Measurements from ENCODE around the gene ORC3. TPM values are rescaled to one million over a fixed set of nuclear protein-coding genes. Genes with fewer than 3 reads are reported as not detected.

The ORC3 gene
- total RNA-seq, 3 donors from 2014 or later = 22.6 to 32.6 (median 26.6) TPM

GRCh38 chr6:87633851-87634250 is 43.9 kb downstream of the ORC3 start:
- H3K4me3 ChIP-seq = no peak overlapping the region
- no peaks in the 10 kb centered on the region for H3K27me3 ChIP-seq
- H3K4me1 ChIP-seq = no peaks in the 10 kb centered on the region
- no peak for TF ChIP-seq POLR2A (IDR thresholded peaks at IDR 0.05)
- TF ChIP-seq CTCF (IDR thresholded peaks at IDR 0.05) = no peak
- no peak for TF ChIP-seq POLR2AphosphoS5 (IDR thresholded peaks at IDR 0.05)
- intact Hi-C loops (cut with DNase I; ENCODE audit: low total_unique reads) = no loop called here
- H3K9me3 ChIP-seq = no peaks in the 10 kb centered on the region
- no peak for DNase-seq (ENCODE audit: low spot score in 2 of 2)
- H3K27ac ChIP-seq = no peak overlapping the region
- H3K36me3 ChIP-seq = no peaks in the 10 kb centered on the region

DNA sequence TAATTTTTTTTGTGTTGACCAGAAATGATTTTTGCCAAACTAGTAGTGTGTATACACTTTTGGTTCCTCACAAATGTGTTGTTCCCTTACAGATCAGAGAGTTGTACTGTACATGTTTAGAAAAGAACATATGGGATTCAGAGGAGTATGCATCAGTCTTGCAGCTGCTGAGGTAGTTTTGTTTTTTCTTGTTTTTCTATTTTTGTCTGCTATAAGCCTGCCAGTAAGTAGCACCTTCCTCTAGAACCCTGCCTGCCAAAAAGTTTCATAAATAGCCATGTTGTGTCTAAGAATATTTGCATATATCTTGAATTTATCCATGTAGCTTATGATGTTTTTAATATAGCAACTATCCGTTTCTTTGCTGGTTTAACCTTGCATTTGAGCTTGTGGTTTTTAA is 46.4 kb downstream of the ORC3 start:
- Histone ChIP-seq H3K9me3 (no peaks in the 10 kb centered on the region), H3K27me3 (no peaks in the 10 kb centered on the region), H3K36me3 (no peaks in the 10 kb centered on the region), H3K4me1 (no peaks in the 10 kb centered on the region), H3K4me3 (no peak overlapping the region), H3K27ac (no peak overlapping the region)
- intact Hi-C loops (cut with DNase I; ENCODE audit: low total_unique reads) = no loop called here
- no peak for TF ChIP-seq POLR2AphosphoS5 (IDR thresholded peaks at IDR 0.05)
- no peak for TF ChIP-seq CTCF (IDR thresholded peaks at IDR 0.05)
- no peak for DNase-seq (ENCODE audit: low spot score in 2 of 2)

DNA sequence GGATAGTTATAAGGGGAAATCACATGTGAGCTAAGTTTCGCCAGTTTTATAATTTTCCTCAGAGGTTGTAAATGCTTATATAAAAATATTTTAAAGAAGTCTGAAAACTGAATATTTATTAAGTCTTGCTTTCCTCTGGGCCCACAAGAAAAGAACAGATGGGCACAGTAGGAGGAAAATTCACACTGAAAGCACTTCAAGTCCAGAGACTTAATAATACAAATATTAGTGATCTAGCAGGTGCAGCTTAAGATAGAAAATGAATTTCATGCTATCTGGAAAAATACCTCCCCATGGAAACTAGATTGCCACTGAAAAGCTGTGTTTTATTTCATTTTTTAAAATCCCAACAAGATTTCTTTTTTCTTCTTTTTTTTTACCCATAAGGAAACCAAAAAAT is 47.2 kb downstream of the ORC3 start:
- no peaks in the 10 kb centered on the region for H3K4me1 ChIP-seq
- intact Hi-C loops (cut with DNase I; ENCODE audit: low total_unique reads) = no loop called here
- TF ChIP-seq POLR2A (IDR thresholded peaks at IDR 0.05) (no peak), CTCF (IDR thresholded peaks at IDR 0.05) (no peak), POLR2AphosphoS5 (IDR thresholded peaks at IDR 0.05) (no peak)
- H3K9me3 ChIP-seq = no peaks in the 10 kb centered on the region
- H3K27me3 ChIP-seq = no peaks in the 10 kb centered on the region
- no peak overlapping the region for H3K4me3 ChIP-seq
- H3K36me3 ChIP-seq = no peaks in the 10 kb centered on the region
- no peak overlapping the region for H3K27ac ChIP-seq
- DNase-seq (ENCODE audit: low spot score in 2 of 2) = no peak

- H3K36me3 ChIP-seq = no peaks in the 10 kb centered on the region
- DNase-seq (ENCODE audit: low spot score in 2 of 2) = no peak
- H3K27me3 ChIP-seq = no peaks in the 10 kb centered on the region
- H3K4me1 ChIP-seq = no peaks in the 10 kb centered on the region
- TF ChIP-seq CTCF (IDR thresholded peaks at IDR 0.05) (no peak), POLR2AphosphoS5 (IDR thresholded peaks at IDR 0.05) (no peak), POLR2A (IDR thresholded peaks at IDR 0.05) (no peak)
- intact Hi-C loops (cut with DNase I; ENCODE audit: low total_unique reads) = no loop called here
- H3K4me3 ChIP-seq = no peak overlapping the region
- no peaks in the 10 kb centered on the region for H3K9me3 ChIP-seq
- no peak overlapping the region for H3K27ac ChIP-seq
These were observed 49.4 kb downstream of the ORC3 start for GRCh38 chr6:87639373-87639772.

DNA sequence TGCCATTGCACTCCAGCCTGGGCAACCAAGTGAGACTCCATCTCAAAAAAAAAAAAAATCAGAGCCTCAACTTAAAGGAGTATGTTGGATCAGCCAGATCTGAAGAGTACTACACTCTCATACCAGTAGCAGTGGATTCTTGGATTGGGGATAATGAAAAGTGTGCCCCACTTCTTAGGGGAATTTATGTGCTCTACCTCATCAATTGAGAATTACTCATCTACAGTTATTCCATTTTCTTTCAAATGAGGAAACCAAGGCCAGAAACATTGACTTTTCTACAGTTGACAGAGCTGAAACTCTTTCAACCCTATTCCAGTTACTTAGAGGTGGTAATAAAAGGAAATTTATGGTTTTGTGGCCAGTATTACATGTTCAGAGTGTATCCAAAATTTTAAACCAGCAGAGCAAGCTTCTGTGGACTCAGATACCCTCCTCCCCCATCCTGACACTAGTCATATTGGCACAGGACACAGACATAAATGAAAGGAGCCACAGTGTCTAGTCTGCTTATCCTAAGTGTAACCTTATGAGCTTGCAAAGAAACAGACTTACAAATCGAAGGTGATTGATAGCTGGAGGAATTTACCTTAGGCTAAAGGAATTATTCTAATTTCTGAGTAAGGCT is 51.2 kb downstream of the ORC3 start:
- no peak for DNase-seq (ENCODE audit: low spot score in 2 of 2)
- intact Hi-C loops (cut with DNase I; ENCODE audit: low total_unique reads) = no loop called here
- Histone ChIP-seq H3K36me3 (no peaks in the 10 kb centered on the region), H3K27me3 (no peaks in the 10 kb centered on the region), H3K27ac (no peak overlapping the region), H3K9me3 (no peaks in the 10 kb centered on the region), H3K4me3 (no peak overlapping the region), H3K4me1 (no peaks in the 10 kb centered on the region)
- no peak for TF ChIP-seq POLR2AphosphoS5 (IDR thresholded peaks at IDR 0.05)
- no peak for TF ChIP-seq POLR2A (IDR thresholded peaks at IDR 0.05)
- TF ChIP-seq CTCF (IDR thresholded peaks at IDR 0.05) = no peak
